HFFc6 (cell line): ENCODE data around the gene SLC22A2. TPM values are rescaled to one million over a fixed set of nuclear protein-coding genes. Genes with fewer than 3 reads are reported as not detected.

Experiments
- DNase-seq: peaks from one replicate; pipeline ENCODE4 v3.0.0-alpha.2; 2018
- H3K27ac Mint-ChIP-seq: 2 replicates; pipeline ENCODE4 v1.8.0; 2020; ENCODE audit warnings: mild to moderate bottlenecking, mixed read lengths
- H3K27me3 Mint-ChIP-seq: 2 replicates; pipeline ENCODE4 v1.8.0; 2021; ENCODE audit warnings: mild to moderate bottlenecking, moderate library complexity, mixed read lengths; ENCODE audit not compliant: insufficient read depth
- H3K36me3 Mint-ChIP-seq: 2 replicates; pipeline ENCODE4 v1.8.0; 2021; ENCODE audit warnings: low read depth, mixed read lengths
- H3K4me1 Mint-ChIP-seq: 2 replicates; pipeline ENCODE4 v1.8.0; 2020; ENCODE audit warnings: low read depth, mixed read lengths
- H3K4me3 Mint-ChIP-seq: 2 replicates; pipeline ENCODE4 v1.8.0; 2020; ENCODE audit warnings: mild to moderate bottlenecking, moderate library complexity, mixed read lengths
- H3K9me3 Mint-ChIP-seq: 2 replicates; pipeline ENCODE4 v1.8.0; 2020; ENCODE audit warnings: mild to moderate bottlenecking, mixed read lengths
- total RNA-seq, 6 experiments: library from RNA; stranded (reverse); fragmentation: NEBNext Ultra II Directional; extraction: Animal tissue kit (Norgen Biotek cat#: 25700); gene quantifications; 2 replicates in 1 of 6; 3 replicates in 5 of 6; pipeline ENCODE4 v1.2.3, GENCODE V29; 2021
- TF ChIP-seq, protein P1 (sequence below): fragments of 200-600 bp; sonication (generic); IDR thresholded peaks from 2 replicates; pipeline ENCODE4 v1.5.0; 2021; ENCODE audit warnings: antibody characterized with exemption, mild to moderate bottlenecking

SLC22A2 gene
- total RNA-seq, 6 experiments from 2014 or later, result not detected

DNA sequence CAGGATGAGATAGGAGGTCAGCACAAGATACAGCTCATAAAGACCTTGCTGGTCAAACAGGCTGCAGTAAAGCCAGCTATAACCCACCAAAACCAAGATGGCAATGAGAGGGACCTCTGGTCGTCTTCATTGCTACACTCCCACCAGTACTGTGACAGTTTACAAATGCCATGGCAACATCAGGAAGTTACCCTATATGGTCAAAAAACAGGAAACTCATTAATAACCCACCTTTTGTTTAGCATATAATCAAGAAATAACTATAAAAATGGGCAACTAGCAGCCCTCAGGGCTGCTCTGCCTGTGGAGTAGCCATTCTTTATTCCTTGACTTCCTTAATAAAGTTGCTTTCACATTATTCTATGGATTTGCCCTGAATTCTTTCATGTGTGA is 30.9 kb downstream of the SLC22A2 start:
- Mint-ChIP-seq H3K4me1 (no peaks in the 10 kb centered on the region), H3K27me3 (no peaks in the 10 kb centered on the region; the same call in 1 of the 2 replicates), H3K27ac (no peak overlapping the region), H3K36me3 (no peaks in the 10 kb centered on the region), H3K9me3 (peaks cover 22% of the 10 kb centered on the region), H3K4me3 (no peak overlapping the region)
- TF ChIP-seq, protein P1, sequence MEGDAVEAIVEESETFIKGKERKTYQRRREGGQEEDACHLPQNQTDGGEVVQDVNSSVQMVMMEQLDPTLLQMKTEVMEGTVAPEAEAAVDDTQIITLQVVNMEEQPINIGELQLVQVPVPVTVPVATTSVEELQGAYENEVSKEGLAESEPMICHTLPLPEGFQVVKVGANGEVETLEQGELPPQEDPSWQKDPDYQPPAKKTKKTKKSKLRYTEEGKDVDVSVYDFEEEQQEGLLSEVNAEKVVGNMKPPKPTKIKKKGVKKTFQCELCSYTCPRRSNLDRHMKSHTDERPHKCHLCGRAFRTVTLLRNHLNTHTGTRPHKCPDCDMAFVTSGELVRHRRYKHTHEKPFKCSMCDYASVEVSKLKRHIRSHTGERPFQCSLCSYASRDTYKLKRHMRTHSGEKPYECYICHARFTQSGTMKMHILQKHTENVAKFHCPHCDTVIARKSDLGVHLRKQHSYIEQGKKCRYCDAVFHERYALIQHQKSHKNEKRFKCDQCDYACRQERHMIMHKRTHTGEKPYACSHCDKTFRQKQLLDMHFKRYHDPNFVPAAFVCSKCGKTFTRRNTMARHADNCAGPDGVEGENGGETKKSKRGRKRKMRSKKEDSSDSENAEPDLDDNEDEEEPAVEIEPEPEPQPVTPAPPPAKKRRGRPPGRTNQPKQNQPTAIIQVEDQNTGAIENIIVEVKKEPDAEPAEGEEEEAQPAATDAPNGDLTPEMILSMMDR, result no peak
- DNase-seq, result no peak

DNA sequence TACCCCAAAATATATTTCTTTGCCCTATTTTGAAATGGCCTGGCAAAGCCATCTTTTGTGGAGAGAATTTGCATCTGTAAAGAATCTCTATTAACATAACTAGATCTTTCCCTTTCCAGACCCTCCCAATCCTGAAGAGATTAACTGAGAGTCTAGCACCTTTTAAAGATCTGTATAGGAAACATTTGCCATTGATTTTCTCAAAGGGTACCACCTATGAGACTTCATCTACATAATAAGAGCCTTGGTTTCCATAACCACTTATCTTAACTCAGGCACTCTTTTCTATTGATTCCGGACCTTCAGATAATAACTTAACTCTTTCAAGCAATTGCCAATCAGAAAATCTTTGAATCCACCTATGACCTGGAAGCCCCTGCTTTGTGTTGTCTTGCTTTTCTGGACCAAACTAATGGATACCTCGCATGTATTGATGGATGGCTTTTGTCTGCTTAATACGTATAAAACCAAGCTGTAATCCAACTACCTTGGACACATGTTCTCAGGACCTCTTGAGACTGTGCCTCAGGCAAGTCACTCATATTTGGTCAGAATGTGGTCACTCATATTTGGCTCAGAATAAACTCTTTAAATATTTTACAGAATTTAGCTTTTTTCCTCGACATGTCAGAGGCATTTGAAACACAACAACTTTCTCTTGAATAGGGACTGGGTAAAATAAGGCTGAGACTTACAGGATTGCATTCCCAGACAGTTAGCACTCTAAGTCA is 31.4 kb downstream of the SLC22A2 start:
- no peak overlapping the region for H3K4me3 Mint-ChIP-seq
- TF ChIP-seq, protein P1, result no peak
- H3K36me3 Mint-ChIP-seq, result no peaks in the 10 kb centered on the region
- DNase-seq, result no peak
- H3K27me3 Mint-ChIP-seq, result no peaks in the 10 kb centered on the region; the same call in 1 of the 2 replicates
- no peaks in the 10 kb centered on the region for H3K4me1 Mint-ChIP-seq
- H3K27ac Mint-ChIP-seq, result no peak overlapping the region
- peaks cover 22% of the 10 kb centered on the region for H3K9me3 Mint-ChIP-seq

DNA sequence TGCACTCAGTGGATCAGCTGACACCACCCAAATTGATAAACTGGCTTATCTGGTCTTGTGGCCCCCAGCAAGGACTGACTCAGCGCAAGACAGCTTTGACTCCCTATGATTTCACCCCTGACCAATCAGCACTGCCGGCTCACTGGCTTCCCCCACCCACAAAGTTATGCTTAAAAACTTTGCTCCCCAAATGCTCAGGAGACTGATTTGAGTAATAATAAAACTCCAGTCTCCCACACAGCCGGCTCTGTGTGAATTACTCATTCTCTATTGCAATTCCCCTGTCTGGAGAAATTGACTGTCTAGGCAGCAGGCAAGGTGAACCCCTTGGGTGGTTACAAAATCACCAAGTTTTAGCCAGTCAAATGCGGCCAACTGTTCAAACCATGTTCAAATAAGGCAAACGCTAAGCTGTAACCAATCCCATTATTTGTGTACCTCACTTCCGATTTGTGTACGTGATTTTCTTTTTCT is 32.5 kb downstream of the SLC22A2 start:
- Mint-ChIP-seq H3K27ac (no peak overlapping the region), H3K27me3 (no peaks in the 10 kb centered on the region; the same call in 1 of the 2 replicates), H3K36me3 (no peaks in the 10 kb centered on the region), H3K9me3 (peaks cover 22% of the 10 kb centered on the region), H3K4me1 (no peaks in the 10 kb centered on the region), H3K4me3 (no peak overlapping the region)
- DNase-seq, result no peak
- TF ChIP-seq, protein P1, result no peak

DNA sequence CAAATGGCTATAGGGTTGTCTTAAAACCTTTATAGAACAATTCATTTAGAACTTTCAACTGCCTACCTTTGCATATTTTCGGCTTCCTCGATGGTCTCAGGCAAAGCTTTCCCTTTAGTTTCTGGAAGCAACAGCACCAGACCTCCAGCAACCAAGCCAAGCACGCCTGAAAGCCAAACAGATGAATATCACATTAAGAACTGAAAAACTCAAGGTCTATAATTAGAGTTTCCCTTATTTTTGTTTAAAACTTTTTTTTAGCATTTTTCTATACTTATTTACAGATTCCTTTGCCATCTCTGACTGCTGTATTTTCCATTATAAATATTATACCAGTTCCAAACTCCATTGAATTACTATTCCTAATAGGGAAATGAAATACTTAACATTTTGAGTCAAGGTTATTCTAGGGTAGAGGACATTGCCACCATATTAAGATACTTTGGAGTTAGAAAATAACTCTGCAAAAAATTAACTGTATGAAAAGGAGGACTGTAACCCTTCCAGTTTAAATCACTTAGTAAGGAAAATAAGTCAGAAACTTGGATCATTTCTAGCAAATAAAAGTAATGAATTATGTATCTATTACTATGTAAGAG is 33.9 kb downstream of the SLC22A2 start:
- H3K27ac Mint-ChIP-seq, result no peak overlapping the region
- no peaks in the 10 kb centered on the region; the same call in 1 of the 2 replicates for H3K27me3 Mint-ChIP-seq
- DNase-seq, result no peak
- peaks cover 18% of the 10 kb centered on the region for H3K9me3 Mint-ChIP-seq
- no peaks in the 10 kb centered on the region for H3K36me3 Mint-ChIP-seq
- H3K4me1 Mint-ChIP-seq, result no peaks in the 10 kb centered on the region
- no peak overlapping the region for H3K4me3 Mint-ChIP-seq
- TF ChIP-seq, protein P1, result no peak

DNA sequence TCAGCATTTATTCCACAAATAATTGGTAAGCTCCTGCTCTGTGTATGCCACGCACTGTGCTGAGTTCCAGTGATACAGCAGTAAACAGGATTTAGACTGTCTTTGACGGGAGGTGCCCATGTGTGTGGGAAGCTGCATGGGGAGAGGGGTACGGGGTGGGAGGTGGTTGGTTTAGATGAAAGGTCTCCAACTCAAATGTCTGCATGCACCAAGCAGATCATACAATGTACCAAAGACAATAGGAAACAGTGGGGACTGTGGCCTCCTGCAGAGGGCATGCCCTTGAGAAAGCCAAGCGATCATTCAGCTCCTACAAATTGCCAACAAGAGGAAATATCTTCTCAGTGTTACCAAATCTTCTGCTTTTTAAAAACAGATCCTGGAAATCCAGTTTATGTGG is 36.1 kb downstream of the SLC22A2 start:
- Mint-ChIP-seq H3K27ac (no peak overlapping the region), H3K4me1 (no peaks in the 10 kb centered on the region)
- TF ChIP-seq, protein P1, result no peak

More for the DNA sequence above, 36.1 kb downstream of the SLC22A2 start:
- no peaks in the 10 kb centered on the region for H3K36me3 Mint-ChIP-seq
- H3K27me3 Mint-ChIP-seq, result no peaks in the 10 kb centered on the region; the same call in 1 of the 2 replicates
- H3K4me3 Mint-ChIP-seq, result no peak overlapping the region
- DNase-seq, result no peak
- peaks cover 5% of the 10 kb centered on the region; the same call in 1 of the 2 replicates for H3K9me3 Mint-ChIP-seq
